Psoas muscle (tissue), 8 donors: ENCODE data around the gene PRMT7. TPM values are rescaled to one million over a fixed set of nuclear protein-coding genes. Genes with fewer than 3 reads are reported as not detected.

ENCODE experiments used
- ATAC-seq, 4 donors: fragments of 200-7000 bp; cut with Tn5 transposase; one replicate each; pipeline ENCODE4 v1.9.1; 2020; ENCODE audit warnings: moderate library complexity in 3 of 4, mild to moderate bottlenecking in 2 of 4
- DNase-seq, 2 donors: peaks; one replicate each; pipeline ENCODE4 v3.0.0-alpha.2; 2020
- H3K27ac ChIP-seq: fragments of 200-600 bp; one replicate; pipeline ENCODE4 v1.8.0; 2022
- H3K27me3 ChIP-seq, 3 donors: fragments of 200-600 bp in 1 of 3; one replicate each; pipeline versions ENCODE4 v1.6.1 to v1.8.0; 2013 to 2022; ENCODE audit warnings: low read length in 2 of 3, mild to moderate bottlenecking in 2 of 3, moderate library complexity in 1 of 3; ENCODE audit not compliant: insufficient read depth in 3 of 3
- H3K36me3 ChIP-seq, 2 donors: fragments of 200-600 bp in 1 of 2; one replicate each; pipeline versions ENCODE4 v1.6.1 to v1.8.0; 2013 to 2022; ENCODE audit warnings: low read depth in 1 of 2, mild to moderate bottlenecking in 1 of 2, moderate library complexity in 1 of 2; ENCODE audit not compliant: insufficient read depth in 1 of 2
- H3K4me1 ChIP-seq: fragments of 200-600 bp; one replicate; pipeline ENCODE4 v1.8.0; 2022
- H3K4me3 ChIP-seq: fragments of 200-600 bp; one replicate; pipeline ENCODE4 v1.8.0; 2022; ENCODE audit warnings: mild to moderate bottlenecking
- H3K9me3 ChIP-seq: fragments of 200-600 bp; one replicate; pipeline ENCODE4 v1.8.0; 2022
- WGBS, 3 donors: extraction: QIAGEN DNeasy Blood & Tissue Kit; methylation state at CpG; one replicate each; pipeline versions ENCODE4 v1.1.6 to v1.1.7; 2013; 5-methylcytosine and 5-hydroxymethylcytosine counted together
- intact Hi-C, 2 donors: fragments of 100-400 bp; cut with DNase I; formaldehyde crosslinking; loops; one replicate each; pipeline versions ENCODE4 v1.11.0 to v1.14.2; 2022
- polyA plus RNA-seq, 3 donors: library from polyadenylated mRNA; stranded (reverse); fragments of 200-250 nt; gene quantifications; one replicate each; pipeline ENCODE4 v1.2.3, GENCODE V29; 2013
- total RNA-seq, 4 donors: library from RNA; stranded (reverse); fragmentation: NEBNext Ultra II Directional in 2 of 4; extraction: Animal tissue kit (Norgen Biotek cat#: 25700) in 2 of 4; gene quantifications; one replicate each; pipeline versions ENCODE4 v1.2.1 to v1.2.4, GENCODE V29; 2021 to 2023
- TF ChIP-seq, protein P1 (sequence below): fragments of 200-600 bp; IDR thresholded peaks from one replicate; pipeline ENCODE4 v1.8.0; 2022; ENCODE audit warnings: antibody characterized with exemption
- donor health status: healthy with polysubstance abuse.
- donor health status: DM: no; HTN: no; CAD: no; lungs with moderate emphysema.
- donor health status: Bipolar disorder and iron deficiency.
- donor health status: healthy.
- donor health status: DM: yes; HTN: yes; CAD: no.
- donor health status: DM: no; HTN: no; CAD: no.
- donor health status: DM: no; HTN: no; CAD: no.
- donor health status: DM: yes; HTN: yes; CAD: no.

PRMT7 gene
- total and polyA plus RNA-seq, 7 donors = 18.9 to 45.1 (median 26.0) TPM

DNA sequence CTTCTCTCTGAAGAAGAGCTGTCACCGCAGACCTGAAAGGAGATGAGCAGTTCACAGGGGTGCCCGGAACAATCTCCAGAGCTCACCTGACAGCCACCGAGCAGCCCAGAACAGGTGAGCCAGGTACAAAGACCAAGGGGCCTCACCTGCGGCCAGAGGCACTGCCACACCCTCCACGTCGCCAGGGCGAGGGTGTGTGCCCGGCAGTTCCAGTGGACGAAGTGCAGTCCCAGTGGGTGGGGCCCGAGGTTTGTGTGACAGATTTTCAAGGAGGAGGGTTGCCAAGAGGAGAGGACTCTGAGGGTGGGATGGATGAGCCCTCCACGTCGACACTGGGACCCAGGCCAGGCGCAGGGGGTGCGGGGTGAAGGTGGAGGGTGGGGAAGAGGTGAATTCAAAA, 75.8 kb downstream of the PRMT7 start:
- no peaks in the 10 kb centered on the region for H3K4me1 ChIP-seq
- 81 to 86% (median 81%) methylated on average over 14 of the region's 14 CpGs for WGBS, 3 donors
- H3K9me3 ChIP-seq = no peaks in the 10 kb centered on the region
- ATAC-seq (no peak), DNase-seq (no peak)
- TF ChIP-seq, protein P1, sequence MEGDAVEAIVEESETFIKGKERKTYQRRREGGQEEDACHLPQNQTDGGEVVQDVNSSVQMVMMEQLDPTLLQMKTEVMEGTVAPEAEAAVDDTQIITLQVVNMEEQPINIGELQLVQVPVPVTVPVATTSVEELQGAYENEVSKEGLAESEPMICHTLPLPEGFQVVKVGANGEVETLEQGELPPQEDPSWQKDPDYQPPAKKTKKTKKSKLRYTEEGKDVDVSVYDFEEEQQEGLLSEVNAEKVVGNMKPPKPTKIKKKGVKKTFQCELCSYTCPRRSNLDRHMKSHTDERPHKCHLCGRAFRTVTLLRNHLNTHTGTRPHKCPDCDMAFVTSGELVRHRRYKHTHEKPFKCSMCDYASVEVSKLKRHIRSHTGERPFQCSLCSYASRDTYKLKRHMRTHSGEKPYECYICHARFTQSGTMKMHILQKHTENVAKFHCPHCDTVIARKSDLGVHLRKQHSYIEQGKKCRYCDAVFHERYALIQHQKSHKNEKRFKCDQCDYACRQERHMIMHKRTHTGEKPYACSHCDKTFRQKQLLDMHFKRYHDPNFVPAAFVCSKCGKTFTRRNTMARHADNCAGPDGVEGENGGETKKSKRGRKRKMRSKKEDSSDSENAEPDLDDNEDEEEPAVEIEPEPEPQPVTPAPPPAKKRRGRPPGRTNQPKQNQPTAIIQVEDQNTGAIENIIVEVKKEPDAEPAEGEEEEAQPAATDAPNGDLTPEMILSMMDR = no peak
- H3K4me3 ChIP-seq = no peak overlapping the region
- intact Hi-C loops = no loop called here
- no peak overlapping the region for H3K27ac ChIP-seq
- no peaks in the 10 kb centered on the region for H3K36me3 ChIP-seq
- H3K27me3 ChIP-seq = no peaks in the 10 kb centered on the region

DNA sequence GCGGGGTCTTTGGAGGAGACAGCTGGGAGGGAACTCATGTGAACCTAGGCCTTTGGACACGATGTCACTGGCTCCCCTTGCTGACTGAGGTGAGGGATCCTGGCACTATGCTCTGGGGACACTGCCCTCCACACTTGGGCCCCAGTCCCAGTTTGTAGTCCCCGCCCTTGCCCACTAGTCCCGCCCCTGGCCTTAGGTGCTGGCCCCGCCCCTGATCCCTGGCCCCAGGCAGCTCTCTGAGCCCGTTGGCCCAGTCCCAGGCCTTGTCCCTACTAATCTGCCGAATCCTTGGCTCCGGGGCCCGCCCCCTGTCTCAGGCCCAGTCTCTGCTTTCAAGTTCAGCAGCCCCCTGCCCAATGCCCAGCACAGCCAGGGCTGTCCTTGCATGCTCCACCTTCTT, 76.5 kb downstream of the PRMT7 start:
- Histone ChIP-seq H3K9me3 (no peaks in the 10 kb centered on the region), H3K4me1 (no peaks in the 10 kb centered on the region), H3K4me3 (no peak overlapping the region), H3K27me3 (no peaks in the 10 kb centered on the region), H3K27ac (no peak overlapping the region), H3K36me3 (no peaks in the 10 kb centered on the region)
- intact Hi-C loops = no loop called here
- 69 to 86% (median 75%) methylated on average over 8 to 9 of the region's 9 CpGs for WGBS, 3 donors
- DNase-seq (no peak), ATAC-seq (no peak)
- TF ChIP-seq, protein P1 = no peak

DNA sequence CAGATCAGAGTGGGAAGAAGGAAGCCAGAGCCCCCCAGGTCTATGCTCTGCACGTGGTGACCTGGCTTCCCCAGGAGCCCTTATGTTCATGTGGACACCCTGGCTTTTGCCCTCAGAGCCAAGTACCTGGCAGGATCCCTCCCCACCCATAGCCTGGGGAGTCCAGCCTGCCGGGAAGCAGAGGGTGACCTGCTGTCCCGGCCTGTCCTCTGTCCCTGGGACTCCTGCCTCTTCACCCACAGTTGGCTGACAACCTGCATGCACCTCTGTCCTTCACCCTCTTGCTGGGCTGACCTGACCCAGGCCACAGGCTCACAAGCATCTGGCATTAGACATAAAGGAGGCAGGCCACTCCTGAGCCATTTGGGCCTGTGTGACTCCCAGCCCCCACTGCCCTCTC, 77.3 kb downstream of the PRMT7 start:
- DNase-seq (no peak), ATAC-seq (no peak)
- no peaks in the 10 kb centered on the region for H3K4me1 ChIP-seq
- H3K4me3 ChIP-seq = no peak overlapping the region
- no peaks in the 10 kb centered on the region for H3K36me3 ChIP-seq
- intact Hi-C loops = no loop called here
- H3K27ac ChIP-seq = no peak overlapping the region
- no peaks in the 10 kb centered on the region for H3K9me3 ChIP-seq
- H3K27me3 ChIP-seq = no peaks in the 10 kb centered on the region
- WGBS, 3 donors = 63 to 81% (median 76%) methylated on average over 3 of the region's 3 CpGs
- TF ChIP-seq, protein P1 = no peak

DNA sequence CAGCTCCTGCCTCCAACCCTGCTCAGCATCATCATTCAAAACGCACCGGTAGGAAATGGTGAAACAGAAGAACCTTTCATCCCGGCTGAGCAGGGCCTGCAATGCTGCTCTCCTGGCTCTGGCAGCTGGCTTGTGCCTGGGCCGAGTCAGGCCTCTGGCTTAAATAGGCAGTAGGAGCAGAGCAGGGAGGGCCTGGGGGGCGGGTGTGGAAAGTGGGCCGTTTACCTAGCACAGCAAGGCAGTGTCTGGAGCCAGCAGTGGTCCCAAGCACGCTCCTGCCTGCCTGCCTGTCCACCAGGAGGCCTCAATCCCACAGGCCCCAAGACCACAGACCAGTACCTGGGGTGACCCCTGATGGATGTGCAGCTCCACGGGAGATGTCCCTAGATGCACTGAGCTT, 78.2 kb downstream of the PRMT7 start:
- no peak overlapping the region for H3K4me3 ChIP-seq
- no peak for DNase-seq
- ATAC-seq = no peak
- 63 to 70% (median 68%) methylated on average over 8 of the region's 8 CpGs for WGBS, 3 donors
- H3K27me3 ChIP-seq = no peaks in the 10 kb centered on the region
- no peaks in the 10 kb centered on the region for H3K4me1 ChIP-seq
- TF ChIP-seq, protein P1 = no peak
- no peaks in the 10 kb centered on the region for H3K9me3 ChIP-seq
- H3K36me3 ChIP-seq = no peaks in the 10 kb centered on the region
- intact Hi-C loops = no loop called here
- H3K27ac ChIP-seq = no peak overlapping the region

DNA sequence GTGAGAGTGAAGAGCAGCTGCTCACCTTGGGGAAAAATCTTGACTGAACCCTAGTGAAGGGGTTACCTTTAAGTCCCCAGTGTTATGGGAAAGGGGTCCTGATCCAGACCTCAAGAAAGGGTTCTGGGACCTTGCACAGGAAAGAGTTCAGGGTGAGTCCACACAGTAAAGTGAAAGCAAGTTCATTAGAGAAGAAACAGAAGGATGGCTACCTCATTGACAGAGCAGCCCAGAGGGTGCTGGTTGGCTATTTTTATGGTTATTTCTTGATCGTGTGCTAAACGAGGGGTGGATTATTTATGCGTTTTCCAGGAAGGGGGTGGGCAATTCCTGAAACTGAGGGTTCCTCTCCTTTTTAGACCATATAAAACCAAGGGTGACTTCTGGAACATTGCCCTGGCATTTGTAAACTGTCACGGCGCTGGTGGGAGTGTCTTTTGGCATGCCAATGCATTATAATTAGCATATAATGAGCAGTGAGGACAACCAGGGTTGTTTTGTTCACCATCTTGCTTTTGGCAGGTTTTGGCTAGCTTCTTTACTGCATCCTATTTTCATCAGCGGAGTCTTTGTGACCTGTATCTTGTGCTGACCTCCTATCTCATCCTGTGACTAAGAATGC, 79.0 kb downstream of the PRMT7 start:
- Histone ChIP-seq H3K4me1 (no peaks in the 10 kb centered on the region), H3K4me3 (no peak overlapping the region), H3K27ac (no peak overlapping the region), H3K36me3 (no peaks in the 10 kb centered on the region), H3K27me3 (no peaks in the 10 kb centered on the region), H3K9me3 (no peaks in the 10 kb centered on the region)
- TF ChIP-seq, protein P1 = no peak
- intact Hi-C loops = no loop called here
- no peak for DNase-seq
- 44 to 56% (median 46%) methylated on average over 6 of the region's 6 CpGs for WGBS, 3 donors
- ATAC-seq = no peak
